Stimulated activated CD4-positive, alpha-beta T cell treated with anti-CD3 and anti-CD28 coated beads, Interleukin-4, amount 100 ng/mL, for 1 hour (primary cell): ENCODE data around the gene RLN3.

Source experiments
- DNase-seq: peaks from one replicate; pipeline ENCODE4 v3.0.0-alpha.2; 2020

RLN3 gene

DNA sequence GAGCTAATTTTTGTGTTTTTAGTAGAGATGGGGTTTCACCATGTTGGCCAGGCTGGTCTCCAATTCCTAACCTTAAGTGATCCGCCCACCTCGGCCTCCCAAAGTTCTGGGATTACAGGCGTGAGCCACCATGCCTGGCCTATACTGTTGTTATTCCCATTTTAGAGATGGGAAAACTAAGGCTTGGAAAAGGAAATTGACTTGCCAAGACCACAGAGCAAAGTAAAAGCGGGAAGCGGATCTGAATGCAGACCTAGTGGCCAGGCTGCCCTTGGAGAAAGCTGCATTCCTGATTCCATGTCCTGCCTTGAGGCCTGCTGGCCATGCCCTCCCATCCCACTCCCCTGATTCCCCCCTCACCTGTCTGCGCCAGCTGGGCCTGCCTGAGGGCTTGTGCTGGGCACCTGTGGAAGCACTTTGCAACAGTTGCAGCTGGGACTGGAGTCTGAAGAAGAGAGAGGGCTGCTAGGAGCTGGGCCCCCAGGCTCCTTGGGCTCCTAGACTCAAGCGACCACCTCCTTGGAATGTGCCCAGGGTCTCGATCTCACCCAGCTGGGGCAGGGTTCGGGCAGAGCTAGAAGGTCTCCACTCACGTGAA is 28.2 kb downstream of the RLN3 start:
- DNase-seq: no peak

DNA sequence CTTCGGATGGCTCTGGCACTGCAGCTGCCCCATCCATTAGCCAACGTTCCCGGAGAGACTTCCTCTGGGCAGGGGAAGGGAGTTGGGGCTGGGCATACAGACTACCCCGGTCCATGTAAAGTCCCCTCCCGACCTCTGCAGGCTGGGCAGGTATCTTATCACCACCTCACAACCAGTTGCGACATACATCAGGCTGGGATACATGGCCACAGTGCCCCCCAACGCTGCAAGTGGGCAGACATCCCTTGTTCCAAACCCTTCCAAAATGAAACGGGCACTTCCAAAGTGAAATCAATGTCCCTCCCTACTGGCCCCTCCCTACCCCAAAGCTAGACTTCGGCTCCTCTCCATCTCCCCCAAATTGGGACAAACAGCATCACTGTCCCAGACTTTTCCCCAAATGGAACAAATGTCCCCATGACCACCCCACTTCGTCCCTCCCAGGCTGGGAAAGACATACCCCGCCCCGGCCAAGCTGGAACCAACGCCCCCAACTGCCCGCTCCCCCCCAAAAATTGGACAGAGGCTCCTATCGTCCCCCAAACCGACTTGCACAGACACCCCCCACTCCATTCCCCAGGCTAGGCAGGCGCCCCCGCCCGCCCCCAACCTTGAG is 28.9 kb downstream of the RLN3 start:
- DNase-seq: no peak

GRCh38 chr19:14058182-14059092 is 30.5 kb downstream of the RLN3 start:
- no peak for DNase-seq

DNA sequence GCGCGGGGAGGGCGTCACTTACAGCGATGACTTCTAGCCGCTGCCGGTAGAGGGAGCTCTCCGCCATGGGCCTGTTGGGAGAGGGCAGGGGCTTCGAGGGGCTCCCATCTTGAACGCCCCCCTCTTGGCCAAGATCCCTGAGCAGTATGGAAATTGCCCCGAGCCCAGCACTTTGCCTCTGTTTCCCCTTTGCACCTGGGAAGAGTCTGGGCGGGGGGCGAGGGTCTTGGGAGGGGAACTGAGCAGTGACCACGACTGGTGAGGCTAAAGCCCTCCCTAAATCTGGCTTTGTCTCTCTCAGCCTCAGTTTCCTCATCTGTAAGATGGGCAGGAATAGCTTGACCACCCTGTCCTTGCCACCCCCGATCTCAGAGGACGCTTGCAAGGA is 31.1 kb downstream of the RLN3 start:
- peak; percentile 60 for DNase-seq

- DNase-seq: no peak
These were observed 31.8 kb downstream of the RLN3 start for GRCh38 chr19:14059652-14060155.

DNA sequence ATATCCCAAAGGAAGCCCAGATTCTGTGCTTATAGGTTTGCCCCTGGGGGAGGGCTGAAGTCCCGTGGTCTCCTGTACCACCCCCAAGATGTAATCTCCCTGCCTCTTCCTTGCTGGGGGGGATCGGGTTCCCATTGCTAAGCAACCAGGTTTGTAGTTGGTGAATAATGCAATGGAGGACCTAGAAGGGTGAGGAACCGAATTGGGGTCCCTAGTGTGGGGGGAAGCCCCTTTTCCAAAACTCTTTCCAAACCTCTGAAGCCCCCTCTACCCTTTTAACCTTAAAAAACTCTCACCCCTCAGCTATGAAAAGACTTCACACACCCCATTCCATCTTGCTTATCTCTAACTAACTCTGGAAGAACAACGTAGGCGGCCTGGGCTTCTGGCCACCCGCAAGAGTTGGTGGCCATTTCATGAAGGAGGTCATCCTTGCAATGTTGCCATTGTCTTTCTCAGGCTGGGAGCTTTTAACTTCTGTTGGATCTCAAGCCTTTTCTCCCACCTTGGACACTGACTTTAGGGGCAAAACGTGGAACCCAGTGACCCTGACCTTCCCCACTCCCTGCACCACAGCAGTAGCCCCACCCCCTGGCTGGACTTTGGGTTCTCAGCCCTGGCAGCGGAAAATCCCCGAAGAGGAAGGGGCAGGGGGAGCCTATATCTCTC is 33.3 kb downstream of the RLN3 start:
- no peak for DNase-seq

GRCh38 chr19:14061751-14062557 is 34.0 kb downstream of the RLN3 start, which contains the start of gene PALM3:
TSS of gene PALM3 (minus strand) at chr19:14062076. CDS start at chr19:14061980, 96 bp downstream.
- DNase-seq: no peak

DNA sequence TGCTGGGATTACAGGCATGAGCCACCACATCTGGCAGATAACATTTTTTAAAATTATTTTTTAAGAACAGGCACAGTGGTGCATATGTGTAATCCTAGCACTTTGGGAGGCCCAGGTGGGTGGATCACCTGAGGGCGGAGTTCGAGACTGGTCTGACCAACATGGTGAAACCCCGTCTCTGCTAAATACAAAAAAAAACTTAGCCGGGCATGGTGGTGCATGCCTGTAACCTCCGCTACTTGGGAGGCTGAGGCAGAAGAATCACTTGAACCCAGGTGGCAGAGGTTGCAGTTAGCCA is 34.6 kb downstream of the RLN3 start:
- DNase-seq: no peak

GRCh38 chr19:14063105-14063504 is 35.2 kb downstream of the RLN3 start:
- no peak for DNase-seq

DNA sequence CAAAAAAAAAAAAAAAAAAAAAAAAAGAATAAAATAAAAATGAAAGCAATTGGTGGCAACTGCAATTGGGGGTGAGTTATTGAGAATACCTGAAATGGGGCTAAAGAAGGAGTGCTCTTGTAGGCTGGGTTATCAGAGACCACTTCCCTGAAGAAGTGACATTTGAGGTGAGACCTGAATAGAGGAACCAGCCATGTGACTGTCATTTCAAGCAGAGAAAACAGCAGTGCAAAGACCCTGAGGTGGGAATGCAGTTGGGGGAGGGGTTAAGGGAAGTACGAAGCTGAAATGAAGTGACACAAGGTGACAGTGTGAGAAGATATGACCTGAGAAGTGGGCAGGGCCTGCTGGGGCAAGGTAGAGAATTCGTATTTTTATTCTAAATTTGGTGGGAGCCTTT is 38.2 kb downstream of the RLN3 start:
- DNase-seq: no peak

DNA sequence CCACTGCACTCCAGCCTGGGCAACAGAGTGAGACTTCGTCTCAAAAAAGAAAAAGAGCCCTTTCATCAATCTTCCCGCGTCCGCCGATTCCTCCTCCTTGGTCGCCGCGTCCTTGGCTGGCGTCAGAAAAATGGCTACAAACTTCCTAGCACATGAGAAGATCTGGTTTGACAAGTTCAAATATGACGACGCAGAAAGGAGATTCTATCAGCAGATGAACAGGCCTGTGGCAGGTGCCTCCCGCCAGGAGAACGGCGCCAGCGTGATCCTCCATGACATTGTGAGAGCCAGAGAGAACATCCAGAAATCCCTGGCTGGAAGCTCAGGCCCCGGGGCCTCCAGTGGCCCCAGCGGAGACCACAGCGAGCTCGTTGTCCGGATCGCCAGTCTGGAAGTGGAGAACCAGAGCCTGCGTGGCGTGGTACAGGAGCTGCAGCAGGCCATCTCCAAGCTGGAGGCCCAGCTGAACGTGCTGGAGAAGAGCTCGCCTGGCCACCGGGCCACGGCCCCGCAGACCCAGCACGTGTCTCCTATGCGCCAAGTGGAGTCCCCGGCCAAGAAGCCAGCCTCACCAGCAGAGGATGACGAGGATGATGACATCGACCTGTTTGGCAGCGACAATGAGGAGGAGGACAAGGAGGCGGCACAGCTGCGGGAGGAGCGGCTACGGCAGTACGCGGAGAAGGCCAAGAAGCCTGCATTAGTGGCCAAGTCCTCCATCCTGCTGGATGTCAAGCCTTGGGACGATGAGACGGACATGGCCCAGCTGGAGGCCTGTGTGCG is 42.5 kb downstream of the RLN3 start:
- no peak for DNase-seq

GRCh38 chr19:14072535-14073260 is 44.8 kb downstream of the RLN3 start, which contains the start of gene MISP3:
TSS of gene MISP3 (plus strand) at chr19:14072786. CDS start at chr19:14073310, 524 bp downstream.
- DNase-seq: peak; percentile 31

DNA sequence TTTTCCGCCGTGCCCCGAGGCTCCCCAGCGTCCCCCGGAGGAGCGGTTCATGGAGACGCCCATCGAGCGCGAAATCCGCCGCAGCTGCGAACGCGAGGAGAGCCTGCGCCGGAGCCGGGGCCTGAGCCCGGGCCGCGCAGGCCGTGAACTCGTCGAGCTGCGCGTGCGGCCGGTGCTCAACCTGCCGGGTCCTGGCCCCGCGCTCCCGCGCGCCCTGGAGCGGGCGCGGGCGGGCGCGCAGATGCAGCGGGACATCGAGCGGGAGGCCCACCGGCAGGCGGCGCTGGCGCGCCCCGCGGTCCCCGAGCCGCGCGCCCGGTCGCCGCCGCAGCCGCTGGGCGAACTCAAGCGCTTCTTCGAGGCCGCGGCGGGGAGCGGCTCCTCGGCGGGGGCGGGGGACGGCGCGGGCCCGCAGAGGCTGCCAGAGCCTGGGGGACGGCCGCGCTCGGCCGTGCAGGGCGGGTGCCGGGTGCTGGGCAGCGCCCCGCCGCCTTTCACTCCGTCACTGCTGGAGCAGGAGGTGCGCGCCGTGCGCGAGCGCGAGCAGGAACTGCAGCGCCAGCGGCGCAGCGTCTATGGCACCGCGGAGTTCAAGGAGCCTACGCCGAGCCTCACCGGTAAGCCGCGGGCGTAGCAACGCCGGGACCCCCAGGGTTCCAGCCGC is 45.4 kb downstream of the RLN3 start:
- DNase-seq: peak; percentile 79

DNA sequence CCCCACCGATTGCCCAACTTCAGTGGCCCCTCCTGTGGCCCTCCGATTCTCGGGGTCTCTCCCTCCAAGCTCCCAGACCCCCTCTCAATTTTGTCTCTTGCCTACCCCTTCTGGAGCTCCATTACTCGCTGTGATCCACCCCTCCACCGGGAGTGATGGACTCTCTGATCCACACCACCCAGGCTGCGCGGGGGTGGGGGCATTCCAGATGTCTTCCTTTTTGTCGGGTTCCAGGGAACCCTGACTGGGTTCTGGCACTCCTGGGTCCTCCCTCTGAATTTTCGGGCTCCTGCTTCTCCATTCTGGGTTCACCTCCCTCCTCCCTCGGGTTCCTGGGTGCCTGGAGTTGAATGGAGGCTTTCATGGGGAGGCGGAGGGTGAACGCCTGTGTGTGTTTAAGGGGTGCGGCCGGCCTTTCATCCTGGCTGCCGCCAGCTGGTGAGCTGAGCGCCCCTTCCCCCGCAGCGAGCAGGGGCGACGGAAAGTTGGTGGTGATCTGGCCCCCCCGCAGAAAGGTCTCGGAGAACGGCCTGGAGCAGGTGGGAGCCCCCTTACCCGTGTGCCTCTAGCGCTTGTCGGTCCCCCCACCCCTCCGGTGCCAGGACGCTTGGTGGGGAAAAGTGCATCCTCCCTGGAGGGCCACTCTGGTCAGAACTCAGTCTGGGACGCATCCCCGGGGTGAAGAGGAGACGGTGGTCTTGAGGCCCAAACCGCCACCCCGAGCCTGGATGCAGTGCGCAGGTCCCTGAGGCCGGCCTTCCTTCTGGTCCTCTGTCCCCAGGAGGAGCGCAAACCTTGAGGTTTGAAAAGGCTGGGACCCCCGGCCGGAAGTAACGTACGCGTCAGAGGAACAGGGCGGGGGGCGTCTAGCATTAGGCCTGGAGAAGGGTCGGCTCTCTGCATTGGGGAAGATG is 46.2 kb downstream of the RLN3 start:
- peak; percentile 35 for DNase-seq

- no peak for DNase-seq
These were observed 50.5 kb downstream of the RLN3 start for GRCh38 chr19:14078411-14078810.
